Smooth muscle cell (in vitro differentiated cells): ENCODE measurements around the gene MGMT. TPM values are rescaled to one million over a fixed set of nuclear protein-coding genes. Genes with fewer than 3 reads are reported as not detected.

ENCODE experiments used
- DNase-seq: peaks from one replicate; lab custom pipeline; 2025; ENCODE audit not compliant: unreplicated experiment; lab: John Stamatoyannopoulos, UW
- H2AFZ ChIP-seq: fragments of 200-600 bp; sonication (generic); 2 replicates; pipeline ENCODE4 v1.6.0; 2016; ENCODE audit warnings: antibody characterized with exemption, low read depth, mild to moderate bottlenecking
- H3F3A ChIP-seq: fragments of 200-600 bp; sonication (generic); 2 replicates; pipeline ENCODE4 v1.6.0; 2017; ENCODE audit warnings: antibody characterized with exemption, low read depth
- H3K27ac ChIP-seq: fragments of 200-600 bp; sonication (generic); 2 replicates; pipeline ENCODE4 v1.5.1; 2016; ENCODE audit warnings: low read depth, mild to moderate bottlenecking
- H3K27me3 ChIP-seq: fragments of 200-600 bp; sonication (generic); 2 replicates; pipeline ENCODE4 v1.6.1; 2016; ENCODE audit warnings: low read depth, mild to moderate bottlenecking
- H3K36me3 ChIP-seq: fragments of 200-600 bp; sonication (generic); 2 replicates; pipeline ENCODE4 v1.5.1; 2016; ENCODE audit warnings: low read depth
- H3K4me1 ChIP-seq: fragments of 200-600 bp; sonication (generic); 2 replicates; pipeline ENCODE4 v1.5.1; 2016; ENCODE audit warnings: low read depth
- H3K4me2 ChIP-seq: fragments of 200-600 bp; sonication (generic); 2 replicates; pipeline ENCODE4 v1.6.0; 2016; ENCODE audit warnings: mild to moderate bottlenecking
- H3K4me3 ChIP-seq: fragments of 200-600 bp; sonication (generic); 2 replicates; pipeline ENCODE4 v1.5.1; 2016; ENCODE audit warnings: mild to moderate bottlenecking
- H3K79me2 ChIP-seq: fragments of 200-600 bp; sonication (generic); 2 replicates; pipeline ENCODE4 v1.6.0; 2016; ENCODE audit warnings: low read depth, mild to moderate bottlenecking
- H3K9ac ChIP-seq: fragments of 200-600 bp; sonication (generic); 2 replicates; pipeline ENCODE4 v1.6.0; 2016; ENCODE audit warnings: low read depth
- H3K9me3 ChIP-seq: fragments of 200-600 bp; sonication (generic); replicated peaks from 2 replicates; pipeline ENCODE4 v1.5.1; 2016; ENCODE audit warnings: low read depth
- H4K20me1 ChIP-seq: fragments of 200-600 bp; sonication (generic); 2 replicates; pipeline ENCODE4 v1.6.0; 2016; ENCODE audit warnings: low read depth
- CTCF ChIP-seq: fragments of 200-600 bp; sonication (generic); IDR thresholded peaks from 2 replicates; pipeline ENCODE4 v1.5.1; 2017; ENCODE audit warnings: borderline replicate concordance, mild to moderate bottlenecking, antibody characterized with exemption; ENCODE audit not compliant: insufficient read depth, poor library complexity, severe bottlenecking
- WGBS: methylation state at CpG from one replicate; pipeline ENCODE4 v1.1.7; 2016; ENCODE audit warnings: low lambda C conversion rate; 5-methylcytosine and 5-hydroxymethylcytosine counted together
- polyA plus RNA-seq: library from polyadenylated mRNA; unstranded; fragments of >200 nt; fragmentation: Nextera tagmentation; extraction: Ambion mirVana; gene quantifications from 2 replicates; pipeline ENCODE4 v1.2.1, GENCODE V29; 2016
- total RNA-seq: library from RNA; depleted of rRNA; stranded (reverse); fragments of >200 nt; gene quantifications from 2 replicates; pipeline ENCODE4 v1.2.3, GENCODE V29; 2014

MGMT gene
- total and polyA plus RNA-seq, 2 experiments from 2014 or later, result 21.0 to 33.0 TPM

GRCh38 chr10:129541748-129542487 lies 74.9 kb downstream of the MGMT start:
- no peak overlapping the region for H3K27ac ChIP-seq

GRCh38 chr10:129542589-129542988 lies 75.5 kb downstream of the MGMT start:
- WGBS, result 96% methylated on average over 10 of the region's 10 CpGs
- no peaks in the 10 kb centered on the region for H3K36me3 ChIP-seq
- no peaks in the 10 kb centered on the region for H3K4me1 ChIP-seq
- no peak overlapping the region for H3K9ac ChIP-seq
- no peak overlapping the region for H3K4me3 ChIP-seq
- DNase-seq, result no peak
- TF ChIP-seq CTCF, result no peak
- H3K27ac ChIP-seq, result no peak overlapping the region
- H2AFZ ChIP-seq, result no peak overlapping the region
- no peaks in the 10 kb centered on the region for H3K79me2 ChIP-seq
- H4K20me1 ChIP-seq, result no peaks in the 10 kb centered on the region
- H3K27me3 ChIP-seq, result no peaks in the 10 kb centered on the region
- H3K9me3 ChIP-seq, result no peaks in the 10 kb centered on the region
- no peaks in the 10 kb centered on the region for H3F3A ChIP-seq
- H3K4me2 ChIP-seq, result no peak overlapping the region

More at GRCh38 chr10:129541748-129542487, 74.9 kb downstream of the MGMT start:
- no peaks in the 10 kb centered on the region for H3K9me3 ChIP-seq
- no peaks in the 10 kb centered on the region for H3F3A ChIP-seq
- no peak overlapping the region for H3K4me3 ChIP-seq
- H4K20me1 ChIP-seq, result no peaks in the 10 kb centered on the region
- no peaks in the 10 kb centered on the region for H3K79me2 ChIP-seq
- H3K9ac ChIP-seq, result no peak overlapping the region
- no peak for TF ChIP-seq CTCF
- H3K4me1 ChIP-seq, result no peaks in the 10 kb centered on the region
- no peaks in the 10 kb centered on the region for H3K36me3 ChIP-seq
- no peak overlapping the region for H2AFZ ChIP-seq
- H3K4me2 ChIP-seq, result no peak overlapping the region
- WGBS, result 95% methylated on average over 21 of the region's 21 CpGs
- DNase-seq, result no peak
- H3K27me3 ChIP-seq, result no peaks in the 10 kb centered on the region

- H3K4me3 ChIP-seq, result no peak overlapping the region
- DNase-seq, result no peak
- no peak overlapping the region for H3K27ac ChIP-seq
- H3K9me3 ChIP-seq, result no peaks in the 10 kb centered on the region
- no peak overlapping the region for H3K9ac ChIP-seq
- H3K27me3 ChIP-seq, result no peaks in the 10 kb centered on the region
- H3K79me2 ChIP-seq, result no peaks in the 10 kb centered on the region
- WGBS, result 91% methylated on average over 23 of the region's 23 CpGs
- H4K20me1 ChIP-seq, result no peaks in the 10 kb centered on the region
- H3K36me3 ChIP-seq, result no peaks in the 10 kb centered on the region
- H3F3A ChIP-seq, result no peaks in the 10 kb centered on the region
- H3K4me1 ChIP-seq, result no peaks in the 10 kb centered on the region
- no peak for TF ChIP-seq CTCF
- no peak overlapping the region for H2AFZ ChIP-seq
- no peak overlapping the region for H3K4me2 ChIP-seq
These were observed 77.5 kb downstream of the MGMT start for GRCh38 chr10:129544205-129545202.
